Mesothelial cell of epicardium (in vitro differentiated cells): Measurements from ENCODE around the gene ATP8A1. TPM values are rescaled to one million over a fixed set of nuclear protein-coding genes. Genes with fewer than 3 reads are reported as not detected.

Source experiments
- DNase-seq, 2 experiments: peaks; one replicate each; pipeline ENCODE4 v3.0.0; 2021; ENCODE audit warnings: low spot score in 2 of 2; ENCODE audit not compliant: unreplicated experiment in 2 of 2
- H3K27ac Mint-ChIP-seq: 2 replicates; pipeline ENCODE4 v1.8.0; 2021; ENCODE audit warnings: mixed read lengths
- H3K27me3 Mint-ChIP-seq: 2 replicates; pipeline ENCODE4 v1.8.0; 2021; ENCODE audit warnings: low read depth, mixed read lengths
- H3K36me3 Mint-ChIP-seq: 2 replicates; pipeline ENCODE4 v1.8.0; 2021; ENCODE audit warnings: mixed read lengths
- H3K4me1 Mint-ChIP-seq: 2 replicates; pipeline ENCODE4 v1.8.0; 2021; ENCODE audit warnings: mixed read lengths
- H3K4me3 Mint-ChIP-seq: 2 replicates; pipeline ENCODE4 v1.8.0; 2021; ENCODE audit warnings: mild to moderate bottlenecking, moderate library complexity, mixed read lengths
- H3K9me3 Mint-ChIP-seq: 2 replicates; pipeline ENCODE4 v1.8.0; 2021; ENCODE audit warnings: mixed read lengths
- CTCF ChIP-seq: fragments of 200-600 bp; sonication (generic); IDR thresholded peaks from one replicate; pipeline ENCODE4 v1.5.0; 2021; ENCODE audit warnings: antibody characterized with exemption; ENCODE audit not compliant: unreplicated experiment
- total RNA-seq: library from RNA; stranded (reverse); gene quantifications from 3 replicates; pipeline ENCODE4 v1.2.1, GENCODE V29; 2021

The ATP8A1 gene
- total RNA-seq, 1 donor from 2014 or later: 15.7 TPM

GRCh38 chr4:42549896-42550295, 107.0 kb downstream of the ATP8A1 start:
- Mint-ChIP-seq H3K4me3 (no peak overlapping the region), H3K27ac (no peak overlapping the region), H3K4me1 (peaks cover 10% of the 10 kb centered on the region), H3K9me3 (peaks cover 8% of the 10 kb centered on the region), H3K36me3 (peaks cover 3% of the 10 kb centered on the region), H3K27me3 (no peaks in the 10 kb centered on the region)
- TF ChIP-seq CTCF: no peak
- DNase-seq: no peak

- H3K27me3 Mint-ChIP-seq: no peaks in the 10 kb centered on the region
- no peak for TF ChIP-seq CTCF
- no peak overlapping the region for H3K27ac Mint-ChIP-seq
- no peak for DNase-seq
- H3K9me3 Mint-ChIP-seq: peaks cover 2% of the 10 kb centered on the region
- no peak overlapping the region for H3K4me3 Mint-ChIP-seq
- peaks cover 10% of the 10 kb centered on the region for H3K4me1 Mint-ChIP-seq
- H3K36me3 Mint-ChIP-seq: no peaks in the 10 kb centered on the region
Measured at GRCh38 chr4:42547805-42548204, 109.1 kb downstream of the ATP8A1 start.

GRCh38 chr4:42543762-42544161, 113.1 kb downstream of the ATP8A1 start:
- H3K27ac Mint-ChIP-seq: no peak overlapping the region
- no peak for DNase-seq
- no peak for TF ChIP-seq CTCF
- no peaks in the 10 kb centered on the region for H3K27me3 Mint-ChIP-seq
- H3K36me3 Mint-ChIP-seq: no peaks in the 10 kb centered on the region
- H3K4me1 Mint-ChIP-seq: peaks cover 10% of the 10 kb centered on the region
- H3K4me3 Mint-ChIP-seq: no peak overlapping the region
- peaks cover 7% of the 10 kb centered on the region for H3K9me3 Mint-ChIP-seq

GRCh38 chr4:42543126-42543525, 113.8 kb downstream of the ATP8A1 start:
- TF ChIP-seq CTCF: no peak
- Mint-ChIP-seq H3K36me3 (no peaks in the 10 kb centered on the region), H3K27me3 (no peaks in the 10 kb centered on the region), H3K27ac (no peak overlapping the region), H3K9me3 (peaks cover 12% of the 10 kb centered on the region), H3K4me1 (peaks cover 6% of the 10 kb centered on the region), H3K4me3 (no peak overlapping the region)
- DNase-seq: no peak

DNA sequence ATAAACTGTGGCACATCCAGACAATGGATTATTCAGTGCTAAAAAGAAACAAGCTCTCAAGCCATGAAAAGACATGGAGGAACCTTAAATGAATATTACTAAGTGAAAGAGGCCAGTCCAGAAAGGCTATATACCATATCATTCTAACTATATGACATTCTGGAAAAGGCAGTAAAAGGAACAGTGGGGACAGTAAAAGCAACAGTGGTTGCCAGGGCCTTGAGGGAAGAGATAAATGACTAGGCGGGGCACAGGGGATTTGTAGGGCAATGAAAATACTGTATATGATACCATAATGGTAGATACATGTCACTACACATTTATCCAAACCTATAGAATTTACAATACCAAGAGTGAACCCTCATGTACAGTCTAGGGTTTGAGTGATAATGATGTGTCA, 115.3 kb downstream of the ATP8A1 start:
- no peak overlapping the region for H3K27ac Mint-ChIP-seq

More for the DNA sequence above, 115.3 kb downstream of the ATP8A1 start:
- no peak for TF ChIP-seq CTCF
- Mint-ChIP-seq H3K4me3 (no peak overlapping the region), H3K4me1 (no peaks in the 10 kb centered on the region), H3K27me3 (no peaks in the 10 kb centered on the region), H3K9me3 (peaks cover 17% of the 10 kb centered on the region), H3K36me3 (no peaks in the 10 kb centered on the region)
- no peak for DNase-seq
